ENCODE results near the gene SNAP25.
A peak's percentile ranks its signal among the peaks of the same experiment; 100 is the strongest.

SNAP25 gene

DNA sequence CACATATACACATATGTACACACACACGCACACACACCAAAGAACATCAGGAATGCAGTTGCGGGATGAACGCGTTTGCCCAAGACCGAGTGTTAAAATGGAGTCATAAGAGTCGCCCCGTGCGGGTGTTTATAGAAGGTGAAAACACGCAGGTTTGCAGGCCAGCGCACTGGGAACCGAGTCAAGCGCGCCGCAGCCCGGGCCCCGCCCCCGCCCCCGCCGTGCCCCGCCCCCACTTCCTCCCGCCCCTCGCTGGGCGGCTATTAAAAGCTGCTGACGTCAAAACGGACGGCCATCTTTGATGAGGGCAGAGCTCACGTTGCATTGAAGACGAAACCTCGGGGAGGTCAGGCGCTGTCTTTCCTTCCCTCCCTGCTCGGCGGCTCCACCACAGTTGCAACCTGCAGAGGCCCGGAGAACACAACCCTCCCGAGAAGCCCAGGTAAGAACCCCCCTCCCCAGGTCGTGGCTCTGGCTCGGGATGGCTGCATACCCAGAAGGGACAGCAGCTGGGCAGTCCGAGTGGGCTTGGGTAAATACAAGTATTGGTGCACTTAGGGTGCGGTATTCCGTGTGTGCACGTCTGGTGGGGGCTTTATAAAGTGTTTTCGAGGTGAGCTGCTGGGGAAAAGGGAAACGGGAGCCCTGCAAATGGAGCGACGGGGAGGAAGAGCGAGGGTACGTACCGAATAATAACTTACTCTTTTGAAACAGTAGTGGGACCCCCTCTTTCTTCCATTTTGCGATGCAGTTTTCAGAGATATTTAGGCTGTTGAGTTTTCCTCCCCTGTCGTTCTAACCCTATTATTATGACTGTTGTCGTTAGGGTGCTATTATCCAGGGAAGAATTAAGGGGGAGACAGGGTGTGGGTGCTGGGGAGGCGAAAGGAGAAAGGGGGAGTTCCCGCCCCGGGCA lies at the start of gene SNAP25:
Gene SNAP25 (plus strand): TSS at position 295 of the 916 bp plus-strand sequence. CDS start 56,662 bp downstream, outside the sequence.
- peak; percentile 86 for DNase-seq (ENCODE audit: low spot score)

DNA sequence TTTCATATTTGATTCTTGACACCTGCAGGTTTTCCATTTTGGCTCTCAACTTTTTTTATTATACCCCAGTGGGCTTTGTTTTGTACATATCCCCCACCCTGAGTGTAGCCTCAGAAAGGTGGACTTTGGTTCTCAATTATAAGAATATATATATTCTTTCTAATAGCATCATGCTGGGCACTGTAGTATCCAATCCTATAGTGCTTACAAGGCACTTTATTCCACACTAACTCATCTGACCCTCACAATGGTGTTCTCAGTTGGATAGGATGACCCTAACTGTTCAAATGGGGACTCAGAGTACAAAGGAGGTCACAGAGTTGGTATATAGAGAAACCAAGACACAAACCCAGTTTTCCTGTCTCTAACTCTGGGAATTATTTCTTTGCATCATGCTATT lies 48.9 kb upstream of the SNAP25 start:
- no peak for DNase-seq (ENCODE audit: low spot score)

DNA sequence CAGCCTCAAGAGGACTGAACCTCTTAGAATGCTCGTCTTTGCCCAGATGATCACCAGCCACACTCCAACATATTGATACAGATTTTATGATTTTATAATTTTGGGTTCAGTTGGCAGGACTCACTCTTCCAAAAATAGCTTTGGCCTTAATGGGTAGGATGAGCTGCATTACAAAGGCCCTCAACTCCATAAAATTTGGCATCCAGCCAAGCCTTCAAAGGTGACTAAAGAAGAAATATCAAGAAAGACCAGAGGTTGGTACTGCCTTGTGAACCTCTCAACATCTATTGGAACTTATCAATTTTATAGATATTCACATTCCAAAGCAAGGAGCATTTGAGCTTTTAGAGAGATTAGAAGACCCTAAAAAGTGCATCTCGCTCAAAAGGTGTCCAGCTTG lies 48.4 kb upstream of the SNAP25 start:
- no peak for DNase-seq (ENCODE audit: low spot score)

DNA sequence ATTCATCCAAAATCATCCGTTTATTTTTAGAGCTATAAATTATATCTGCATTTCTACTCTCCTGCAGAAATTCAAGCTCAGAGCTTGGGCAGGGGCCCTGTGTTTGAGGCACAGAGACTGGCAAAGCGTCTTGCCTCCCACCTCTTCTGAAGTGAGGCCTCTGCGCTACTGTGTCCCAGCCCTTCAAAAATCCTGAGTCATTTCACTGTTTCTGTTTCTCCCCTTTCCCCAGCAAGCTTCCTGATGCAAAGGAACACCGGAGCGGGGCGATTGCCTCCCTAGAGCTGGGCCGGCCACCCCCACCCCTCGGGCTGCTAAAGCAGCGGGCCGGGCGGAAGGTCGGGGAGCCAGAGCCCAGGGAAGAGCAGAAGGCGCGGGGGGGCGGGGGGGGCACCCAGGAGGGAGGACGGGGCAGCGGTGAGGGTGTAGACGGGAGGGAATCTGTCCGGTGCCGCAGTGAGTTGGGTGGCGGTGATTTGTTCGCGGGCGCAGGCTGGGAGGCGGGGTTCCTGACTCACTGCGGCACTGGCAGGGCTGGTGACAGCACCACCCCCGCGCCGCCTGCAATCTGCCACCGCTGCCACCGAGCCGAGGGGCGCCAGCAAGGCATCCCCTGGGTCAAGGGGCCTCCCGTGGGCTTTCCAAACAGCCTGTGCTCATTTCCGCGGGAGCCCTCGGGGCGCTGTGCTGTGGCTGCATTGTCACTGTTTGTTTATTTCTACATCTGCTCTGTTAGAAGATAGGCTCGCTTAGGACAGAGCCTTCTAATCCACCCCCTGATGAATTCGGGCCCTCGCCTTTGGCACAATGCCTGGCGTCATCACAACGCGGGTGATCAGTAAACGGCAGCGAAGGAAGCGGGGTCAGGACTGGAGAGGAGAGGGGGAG lies 46.5 kb upstream of the SNAP25 start:
- no peak for DNase-seq (ENCODE audit: low spot score)

DNA sequence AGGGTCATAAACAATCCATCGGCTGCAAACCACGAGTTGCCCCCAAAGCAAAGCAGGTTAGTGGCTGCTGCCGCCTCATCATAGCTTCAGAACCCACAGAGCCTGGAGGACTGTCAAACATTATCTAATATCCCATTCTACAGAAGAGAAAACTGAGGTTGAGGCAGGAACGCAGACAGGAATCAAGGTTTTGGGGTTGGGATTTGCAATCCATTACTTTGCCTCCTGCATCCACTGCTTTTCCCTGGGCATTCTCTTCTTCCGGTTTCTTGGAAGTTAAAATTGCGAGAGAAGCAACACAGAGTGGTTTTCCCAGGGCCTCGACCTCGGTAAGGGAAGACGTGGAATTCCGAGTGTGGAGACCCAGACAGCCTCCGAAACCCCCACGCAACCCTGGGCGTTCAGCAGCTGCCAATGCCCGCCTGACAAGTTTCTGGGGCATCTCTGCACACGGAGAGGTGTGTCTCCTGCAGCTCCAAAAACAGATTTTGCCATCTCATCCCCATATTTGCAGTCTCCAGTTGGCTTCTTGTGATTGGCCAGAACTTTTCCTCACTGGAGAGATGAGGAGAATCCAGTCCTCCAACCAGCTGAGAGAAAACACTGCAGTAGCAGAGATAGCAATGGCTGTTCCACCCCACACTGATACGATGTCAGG lies 45.5 kb upstream of the SNAP25 start:
- DNase-seq (ENCODE audit: low spot score) = no peak

DNA sequence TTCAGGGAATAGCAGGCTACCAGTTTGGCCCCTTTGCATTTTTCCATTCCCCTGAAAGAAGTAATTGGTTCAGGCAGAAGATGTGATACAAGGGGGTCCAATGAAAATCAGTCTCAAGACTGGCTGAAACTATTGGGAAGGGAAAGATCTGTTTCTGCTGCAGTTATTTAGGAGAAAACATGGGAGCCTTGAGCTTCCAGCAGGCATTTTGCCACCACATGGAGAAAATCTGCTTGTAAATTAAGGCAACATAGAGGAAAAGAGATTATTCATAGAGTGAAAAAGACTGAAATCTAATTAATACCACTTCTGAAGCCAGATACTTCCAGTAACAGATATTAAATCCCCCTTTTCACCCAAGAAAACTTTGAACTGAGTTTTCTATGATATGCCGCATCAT lies 44.2 kb upstream of the SNAP25 start:
- DNase-seq (ENCODE audit: low spot score) = no peak

DNA sequence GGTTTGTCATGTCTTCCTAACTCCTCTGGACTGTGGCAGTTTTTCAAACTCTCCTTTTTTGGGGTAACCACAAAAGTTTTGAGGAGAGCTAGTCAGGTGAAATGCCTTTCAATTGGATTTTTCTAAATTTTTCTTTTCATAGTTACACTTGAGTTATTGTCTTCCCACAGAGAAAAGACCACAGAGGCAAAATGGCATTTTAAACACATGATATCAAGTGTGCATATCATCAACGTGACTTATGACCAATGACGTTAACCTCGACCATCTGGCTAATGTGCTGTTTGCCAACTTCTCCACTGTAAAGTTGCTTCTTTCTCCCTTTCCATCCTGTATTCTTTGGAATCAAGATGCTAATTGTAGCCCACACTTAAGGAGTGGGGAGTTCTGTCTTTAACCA lies 41.3 kb upstream of the SNAP25 start:
- no peak for DNase-seq (ENCODE audit: low spot score)

DNA sequence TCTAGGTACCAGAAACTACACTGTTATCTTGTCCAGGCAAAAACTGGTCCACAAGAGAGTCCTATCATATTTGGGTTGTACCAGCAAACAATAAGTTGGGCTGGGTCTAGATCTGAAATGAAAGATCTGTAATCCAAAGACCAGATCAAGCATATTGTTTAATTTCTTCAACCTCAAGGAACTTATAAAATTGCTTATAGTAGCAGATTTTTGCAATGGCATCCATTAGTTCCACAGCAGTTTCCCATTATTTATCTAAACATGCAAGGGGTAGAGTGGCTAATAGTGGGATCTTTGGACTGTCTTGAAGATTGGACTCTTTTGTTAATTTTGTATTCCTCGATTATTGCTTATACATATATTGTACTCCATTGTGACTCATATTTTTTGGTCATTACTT lies 40.5 kb upstream of the SNAP25 start:
- DNase-seq (ENCODE audit: low spot score) = no peak

DNA sequence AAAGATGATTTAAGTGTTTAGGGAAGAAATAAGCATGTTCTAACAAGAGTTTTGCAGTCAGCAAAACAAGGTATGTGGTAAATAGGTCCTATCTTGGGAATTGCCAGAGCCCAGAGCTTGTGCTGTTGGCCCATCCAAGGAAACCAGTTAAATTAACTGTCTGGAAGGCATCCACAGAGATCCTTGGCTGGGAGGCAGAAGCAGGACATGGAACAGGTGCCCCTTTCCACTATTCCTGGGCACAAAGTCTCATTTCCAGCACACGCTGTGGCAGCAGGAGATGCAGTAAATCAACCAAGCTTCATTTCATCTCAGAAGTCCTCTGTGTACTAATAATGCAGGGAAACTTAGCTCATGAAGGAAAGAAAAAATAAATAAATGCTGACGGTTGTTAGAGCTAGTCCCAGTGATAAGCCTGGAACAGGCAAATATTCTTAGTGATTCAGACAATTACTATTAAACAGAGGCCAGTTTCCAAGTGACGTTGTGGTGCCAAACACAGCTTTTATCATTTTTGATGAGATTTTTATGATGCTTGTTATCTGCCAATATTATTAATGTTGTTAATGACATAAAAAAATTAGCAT lies 39.8 kb upstream of the SNAP25 start:
- no peak for DNase-seq (ENCODE audit: low spot score)

DNA sequence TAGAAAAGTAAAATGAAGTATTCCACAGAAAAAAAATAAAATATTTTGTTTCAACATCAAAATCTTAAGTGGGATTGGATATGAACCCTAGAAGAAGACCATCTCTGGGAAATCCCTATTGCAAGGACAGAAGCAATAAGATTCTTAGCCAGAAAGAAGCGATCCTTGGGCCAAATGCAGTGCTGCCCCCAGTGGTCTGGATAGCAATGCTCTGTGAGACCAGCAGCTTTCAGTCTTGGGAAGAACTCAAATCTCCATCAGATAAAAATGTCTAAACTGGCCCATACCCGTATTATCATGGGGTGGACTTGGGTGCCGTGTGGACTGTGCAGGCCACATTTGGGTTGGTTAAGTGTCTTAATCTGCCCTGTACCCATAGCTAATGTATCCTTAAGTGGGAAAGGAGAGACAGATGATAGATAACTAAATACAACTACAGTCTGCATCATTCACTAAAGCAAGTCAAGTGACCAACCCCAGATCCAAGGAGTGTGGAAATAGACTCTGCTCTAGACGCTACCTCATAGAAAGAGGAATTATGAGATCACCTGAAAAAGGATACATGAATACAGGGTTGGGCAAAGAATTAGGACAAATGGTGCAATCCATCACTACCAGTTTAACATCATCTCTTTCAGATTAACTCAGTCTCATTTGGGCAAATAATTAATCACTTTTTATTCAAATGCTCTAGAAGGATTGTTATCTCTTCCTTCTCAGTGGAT lies 38.9 kb upstream of the SNAP25 start:
- DNase-seq (ENCODE audit: low spot score) = no peak

DNA sequence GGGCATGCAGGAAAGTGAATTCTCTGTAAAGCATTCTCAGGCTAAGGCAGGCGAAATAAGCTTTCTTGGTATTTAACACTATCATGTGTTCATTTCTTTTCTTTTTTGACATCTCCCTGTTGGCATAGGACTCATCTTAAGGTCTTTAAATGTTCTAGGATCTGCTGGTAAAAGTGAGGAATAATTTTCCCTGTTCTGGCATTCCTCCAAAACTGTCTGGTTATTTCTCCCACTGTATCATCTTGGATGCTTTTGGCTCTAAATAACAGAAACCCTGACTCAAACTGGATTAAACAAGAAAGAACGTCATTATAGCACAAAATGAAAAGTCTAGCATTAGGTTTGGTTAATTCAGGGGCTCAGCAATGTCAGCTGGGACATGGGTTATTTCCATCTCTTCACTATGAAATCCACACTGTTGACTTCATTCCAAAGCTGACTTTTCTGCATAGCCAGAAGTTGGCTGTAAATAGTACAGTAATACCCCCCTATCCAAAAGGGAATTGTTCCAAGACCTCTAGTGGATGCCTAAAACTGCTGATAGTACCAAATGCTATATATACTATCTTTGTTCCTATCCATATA lies 37.9 kb upstream of the SNAP25 start:
- DNase-seq (ENCODE audit: low spot score) = no peak

DNA sequence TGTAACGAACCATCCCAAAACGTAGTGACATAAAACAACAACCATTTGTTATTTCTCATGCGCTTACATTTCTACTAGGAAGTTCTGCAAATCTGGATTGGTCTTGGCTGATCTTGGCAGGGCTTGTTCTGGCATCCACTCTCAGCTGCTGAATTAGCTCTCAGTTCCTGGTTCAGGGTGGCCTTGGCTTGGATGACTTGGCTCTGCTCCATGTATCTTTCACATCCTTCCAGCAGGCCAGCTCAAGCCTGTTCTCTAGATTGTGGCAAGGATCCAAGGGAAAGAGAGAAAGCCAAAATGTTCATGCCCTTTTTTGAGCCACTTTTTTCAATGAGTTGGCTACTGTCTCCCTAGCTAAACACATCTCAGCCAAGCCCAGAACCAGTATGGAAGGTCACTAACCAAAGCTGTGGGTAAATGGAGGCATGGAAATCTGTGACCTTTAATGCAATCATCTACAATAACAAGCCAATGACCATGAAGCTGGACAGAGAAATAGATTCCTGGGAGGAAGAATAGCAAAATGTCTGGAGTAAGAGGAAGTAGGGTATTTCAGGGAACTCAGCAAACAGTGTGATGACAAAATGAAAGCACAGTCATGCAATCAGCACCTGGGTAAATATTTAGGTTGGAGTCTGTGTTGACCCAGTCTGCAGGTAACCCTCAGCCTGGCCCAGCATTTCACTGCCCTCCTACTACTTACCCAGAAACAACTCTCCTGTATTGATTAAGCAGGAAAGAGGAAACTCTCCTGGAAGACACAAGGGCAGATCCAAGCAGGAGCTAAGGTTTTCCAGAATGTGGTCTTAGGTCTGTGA lies 32.7 kb upstream of the SNAP25 start:
- DNase-seq (ENCODE audit: low spot score) = peak; percentile 84

DNA sequence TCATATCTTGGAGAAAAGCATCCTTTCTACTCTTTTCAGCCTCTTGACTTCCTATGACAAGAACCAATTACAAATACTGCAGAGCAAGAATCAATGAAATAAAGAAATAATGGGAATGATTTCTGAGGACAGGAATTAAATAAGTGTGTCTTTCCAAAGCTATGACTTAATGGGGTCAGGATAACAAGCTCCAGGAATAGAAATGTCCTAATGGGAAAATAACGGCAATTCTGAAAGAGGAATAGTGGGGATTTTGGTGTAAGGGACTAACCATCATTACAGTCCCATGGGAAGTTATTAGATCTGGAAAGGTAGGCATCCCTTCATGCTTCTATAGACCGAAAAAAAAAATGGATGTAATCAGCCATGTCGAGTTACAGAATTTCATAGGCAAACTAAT lies 28.2 kb upstream of the SNAP25 start:
- no peak for DNase-seq (ENCODE audit: low spot score)

DNA sequence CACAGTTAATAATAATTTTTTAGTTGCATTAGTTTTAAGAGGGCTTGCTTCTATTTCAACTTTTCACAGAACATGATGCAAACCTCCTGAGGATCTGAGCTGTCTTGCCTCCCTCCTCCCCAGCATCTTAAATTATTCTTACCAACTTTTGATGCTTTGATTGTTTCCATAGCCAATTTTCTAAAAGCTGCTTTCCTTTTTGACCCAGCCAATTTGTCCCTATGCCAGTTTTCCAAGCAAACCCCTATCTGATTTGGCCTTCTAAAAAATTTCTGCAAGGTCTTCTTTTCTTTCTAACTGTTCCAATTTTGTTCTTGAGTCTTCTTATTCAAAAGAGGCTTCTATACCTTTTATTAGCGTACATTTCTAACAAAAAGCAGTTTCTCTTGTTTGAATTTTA lies 26.5 kb upstream of the SNAP25 start:
- DNase-seq (ENCODE audit: low spot score) = no peak

DNA sequence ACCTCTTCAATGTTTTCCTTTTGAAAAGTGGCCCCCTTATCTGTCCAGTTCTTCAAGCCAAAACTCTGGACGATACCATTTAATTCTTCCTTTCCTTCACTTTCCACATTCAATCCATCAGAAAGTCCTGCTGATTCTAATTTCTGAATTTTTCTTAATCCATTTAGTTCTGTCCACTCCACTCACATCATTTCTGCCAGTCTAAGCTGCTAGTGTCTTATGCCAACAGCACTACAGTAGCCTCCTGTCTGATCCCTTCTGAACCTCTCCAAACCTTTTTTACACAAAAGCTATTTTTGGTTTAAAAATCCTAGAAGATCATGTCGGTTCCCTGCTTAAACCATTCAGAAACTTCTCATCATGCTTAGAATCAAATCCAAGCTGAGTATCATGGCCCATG lies 24.5 kb upstream of the SNAP25 start:
- no peak for DNase-seq (ENCODE audit: low spot score)

DNA sequence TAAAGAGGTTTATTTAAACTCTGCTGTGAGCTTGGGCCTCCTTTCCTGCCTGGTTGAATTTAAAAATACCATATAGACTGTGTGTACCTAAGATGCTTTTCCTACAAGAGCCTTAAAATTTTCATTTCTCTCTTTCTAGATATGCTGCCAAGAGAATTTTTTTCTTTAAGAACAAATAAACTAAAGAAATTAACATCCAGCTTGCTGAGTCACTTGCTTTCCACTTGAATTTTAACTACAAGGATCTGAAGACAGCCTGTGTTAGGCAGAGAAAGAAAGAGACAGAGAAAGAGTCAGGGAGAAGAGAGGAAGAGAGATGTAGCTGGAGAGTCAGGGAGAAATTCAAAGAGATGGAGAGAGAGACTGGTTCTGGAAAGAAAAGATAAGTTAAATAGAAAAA lies 18.3 kb upstream of the SNAP25 start:
- DNase-seq (ENCODE audit: low spot score) = no peak

DNA sequence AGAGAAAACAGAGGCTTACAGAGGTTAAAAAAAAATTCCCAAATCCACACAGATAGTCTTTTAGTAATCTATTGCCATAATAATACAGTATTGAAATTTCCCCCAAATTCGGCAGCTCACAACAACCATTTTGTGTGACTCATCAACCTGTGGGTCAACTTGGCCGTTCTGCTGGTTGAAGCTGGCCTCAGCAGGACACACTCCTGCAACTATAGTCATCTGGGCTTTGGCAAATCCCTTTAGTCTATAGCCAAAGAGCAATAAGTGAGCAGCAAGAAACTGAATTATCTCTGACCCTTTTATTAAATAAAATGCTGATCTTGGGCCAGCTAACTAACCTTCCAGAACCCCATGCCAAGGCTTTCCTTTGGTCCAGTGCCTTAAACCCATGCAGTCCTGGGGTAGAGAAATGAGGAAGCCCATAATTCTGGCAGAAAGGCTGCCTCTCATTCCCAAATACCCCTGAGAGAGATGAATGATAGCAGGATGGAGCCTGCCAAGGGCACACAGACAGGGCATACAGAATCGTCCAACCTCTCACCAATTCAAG lies 17.2 kb upstream of the SNAP25 start:
- no peak for DNase-seq (ENCODE audit: low spot score)

DNA sequence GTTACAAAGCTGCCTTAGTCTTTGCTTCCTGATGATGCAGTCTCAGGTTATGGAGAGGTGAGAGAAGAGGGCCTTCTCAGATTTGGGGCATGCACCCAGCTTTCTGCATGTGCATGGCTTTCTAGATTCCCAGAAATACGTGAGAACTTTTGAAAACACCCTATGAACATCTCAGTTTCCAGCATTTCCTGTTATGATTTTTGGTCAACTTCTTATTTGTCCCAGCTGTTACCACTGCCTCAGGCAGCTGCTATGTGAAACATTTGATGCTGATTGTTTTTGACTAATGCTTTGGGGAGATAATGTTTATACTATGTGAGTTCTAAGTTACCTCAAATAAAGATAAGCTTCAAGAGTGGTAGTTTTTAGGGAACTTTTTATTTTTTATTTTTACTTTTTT lies 9.5 kb upstream of the SNAP25 start:
- DNase-seq (ENCODE audit: low spot score) = no peak

DNA sequence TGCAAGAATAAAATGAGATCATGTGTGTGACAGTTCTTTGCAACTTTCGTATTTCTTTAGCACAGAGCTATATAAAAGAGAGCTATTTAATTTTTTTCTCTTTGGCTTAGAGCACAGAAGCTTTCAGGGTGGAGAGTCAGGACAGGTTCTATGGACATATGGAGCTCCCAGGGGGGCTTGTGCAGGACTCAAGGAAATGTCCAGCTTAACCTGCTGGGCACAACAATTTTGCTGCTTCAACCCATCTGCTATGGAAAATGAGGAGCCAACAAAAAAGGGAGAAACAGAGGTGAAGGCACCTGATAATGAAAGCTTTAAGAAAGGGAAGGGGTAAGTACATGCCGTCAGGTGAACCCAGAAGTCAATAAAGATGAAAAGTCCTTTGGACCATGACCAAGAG lies 5.1 kb upstream of the SNAP25 start:
- DNase-seq (ENCODE audit: low spot score) = no peak

All from pons (tissue), 1 donor.